ENCODE measurements around the gene HAVCR2. TPM values are rescaled to one million over a fixed set of nuclear protein-coding genes. Genes with fewer than 3 reads are reported as not detected.

The HAVCR2 gene
- polyA plus RNA-seq, 1 of the 3 experiments (the other 2 are of a cell fraction) = 0.12 TPM

DNA sequence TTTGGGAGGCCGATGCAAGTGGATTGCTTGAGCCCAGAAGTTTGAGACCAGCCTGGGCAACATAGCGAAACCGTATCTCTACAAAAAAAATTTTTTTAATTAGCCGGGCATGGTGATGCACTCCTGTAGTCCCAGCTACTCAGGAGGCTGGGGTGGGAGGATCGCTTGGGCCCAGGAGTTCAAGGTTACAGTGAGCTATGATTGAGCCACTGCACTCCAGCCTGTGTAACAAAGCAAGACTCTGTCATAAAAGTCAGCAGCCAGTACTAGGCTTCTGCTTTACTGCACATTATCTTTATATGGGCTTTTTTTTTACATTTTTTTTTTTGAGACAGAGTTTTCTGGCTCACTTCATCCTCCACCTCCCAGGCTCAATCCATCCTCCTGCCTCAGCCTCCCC is 40.5 kb downstream of the HAVCR2 start:
- ChIA-PET CTCF (no interaction called here), POLR2A (no interaction called here)
- H3K9me3 ChIP-seq = no peaks in the 10 kb centered on the region
- no peak overlapping the region for H3K9ac ChIP-seq
- H3K4me2 ChIP-seq = no peak overlapping the region
- no peaks in the 10 kb centered on the region for H3K27me3 ChIP-seq (ENCODE audit: insufficient read depth)
- WGBS (ENCODE audit: low lambda C conversion rate) = 68% methylated on average over 5 of the region's 5 CpGs
- no peak for DNase-seq
- H4K20me1 ChIP-seq (ENCODE audit: insufficient read depth) = no peaks in the 10 kb centered on the region
- no peaks in the 10 kb centered on the region for H3K79me2 ChIP-seq (ENCODE audit: insufficient read depth)
- no peaks in the 10 kb centered on the region for H3K36me3 ChIP-seq (replicated peaks in 1 of 2; ENCODE audit: control insufficient read depth in 1 of 2, insufficient read depth in 2 of 2, low read length in 1 of 2)
- no peak overlapping the region for H3K4me3 ChIP-seq (ENCODE audit: low read depth in 2 of 2, low read length in 1 of 2)
- TF ChIP-seq FOSL2 (IDR thresholded peaks at IDR 0.05; ENCODE audit: borderline replicate concordance, low read depth) (no peak), SMC3 (IDR thresholded peaks at IDR 0.05; ENCODE audit: low read depth, low read length) (no peak), RCOR1 (IDR thresholded peaks at IDR 0.05; ENCODE audit: low read length) (no peak), GABPA (IDR thresholded peaks at IDR 0.05; ENCODE audit: low read depth) (no peak), FOXM1 (IDR thresholded peaks at IDR 0.05; ENCODE audit: low read depth) (no peak), EP300 (IDR thresholded peaks at IDR 0.05; ENCODE audit: borderline replicate concordance in 1 of 2, low read depth in 1 of 2, low read length in 1 of 2) (no peak), EZH2phosphoT487 (IDR thresholded peaks at IDR 0.05; ENCODE audit: borderline replicate concordance, low read depth) (no peak)
- TF ChIP-seq, protein P1, sequence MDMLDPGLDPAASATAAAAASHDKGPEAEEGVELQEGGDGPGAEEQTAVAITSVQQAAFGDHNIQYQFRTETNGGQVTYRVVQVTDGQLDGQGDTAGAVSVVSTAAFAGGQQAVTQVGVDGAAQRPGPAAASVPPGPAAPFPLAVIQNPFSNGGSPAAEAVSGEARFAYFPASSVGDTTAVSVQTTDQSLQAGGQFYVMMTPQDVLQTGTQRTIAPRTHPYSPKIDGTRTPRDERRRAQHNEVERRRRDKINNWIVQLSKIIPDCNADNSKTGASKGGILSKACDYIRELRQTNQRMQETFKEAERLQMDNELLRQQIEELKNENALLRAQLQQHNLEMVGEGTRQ (IDR thresholded peaks at IDR 0.05; ENCODE audit: borderline replicate concordance, low read depth, low read length) = no peak
- TF ChIP-seq, protein P2, sequence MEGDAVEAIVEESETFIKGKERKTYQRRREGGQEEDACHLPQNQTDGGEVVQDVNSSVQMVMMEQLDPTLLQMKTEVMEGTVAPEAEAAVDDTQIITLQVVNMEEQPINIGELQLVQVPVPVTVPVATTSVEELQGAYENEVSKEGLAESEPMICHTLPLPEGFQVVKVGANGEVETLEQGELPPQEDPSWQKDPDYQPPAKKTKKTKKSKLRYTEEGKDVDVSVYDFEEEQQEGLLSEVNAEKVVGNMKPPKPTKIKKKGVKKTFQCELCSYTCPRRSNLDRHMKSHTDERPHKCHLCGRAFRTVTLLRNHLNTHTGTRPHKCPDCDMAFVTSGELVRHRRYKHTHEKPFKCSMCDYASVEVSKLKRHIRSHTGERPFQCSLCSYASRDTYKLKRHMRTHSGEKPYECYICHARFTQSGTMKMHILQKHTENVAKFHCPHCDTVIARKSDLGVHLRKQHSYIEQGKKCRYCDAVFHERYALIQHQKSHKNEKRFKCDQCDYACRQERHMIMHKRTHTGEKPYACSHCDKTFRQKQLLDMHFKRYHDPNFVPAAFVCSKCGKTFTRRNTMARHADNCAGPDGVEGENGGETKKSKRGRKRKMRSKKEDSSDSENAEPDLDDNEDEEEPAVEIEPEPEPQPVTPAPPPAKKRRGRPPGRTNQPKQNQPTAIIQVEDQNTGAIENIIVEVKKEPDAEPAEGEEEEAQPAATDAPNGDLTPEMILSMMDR (IDR thresholded peaks at IDR 0.05) = no peak
- no peaks in the 10 kb centered on the region for H3K9me2 ChIP-seq
- no peaks in the 10 kb centered on the region for H3K4me1 ChIP-seq (ENCODE audit: control insufficient read depth in 1 of 2, insufficient read depth in 2 of 2, low read depth in 1 of 2, low read length in 1 of 2)
- no peaks in the 10 kb centered on the region for H3F3A ChIP-seq (replicated peaks; ENCODE audit: insufficient read depth)
- H2AFZ ChIP-seq (ENCODE audit: low read depth) = no peak overlapping the region
- no peak overlapping the region for H3K27ac ChIP-seq (ENCODE audit: low read depth in 2 of 2, low read length in 1 of 2)

DNA sequence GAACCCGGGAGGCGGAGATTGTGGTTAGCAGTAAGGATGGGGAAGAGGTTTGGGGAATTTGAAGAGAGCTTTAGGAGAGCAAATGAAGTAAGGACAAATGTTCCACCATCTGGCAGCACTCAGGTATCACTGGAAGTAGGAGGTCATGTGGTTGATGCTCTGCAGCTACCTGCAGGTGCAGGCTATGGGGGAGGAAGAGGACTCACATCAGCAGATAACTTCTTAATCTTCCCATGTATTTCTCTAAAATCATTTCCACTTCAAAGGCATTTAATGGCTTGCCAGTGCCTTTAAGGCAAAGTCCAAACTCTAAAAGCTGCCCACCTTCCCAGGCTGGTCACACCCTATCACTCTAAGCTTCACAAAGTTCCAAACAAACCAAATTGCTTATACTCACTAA is 41.8 kb downstream of the HAVCR2 start:
- ChIA-PET POLR2A (no interaction called here), CTCF (no interaction called here)
- no peaks in the 10 kb centered on the region for H3K27me3 ChIP-seq (ENCODE audit: insufficient read depth)
- H2AFZ ChIP-seq (ENCODE audit: low read depth) = no peak overlapping the region
- WGBS (ENCODE audit: low lambda C conversion rate) = 67% methylated on average over 2 of the region's 2 CpGs
- no peaks in the 10 kb centered on the region for H3K4me1 ChIP-seq (ENCODE audit: control insufficient read depth in 1 of 2, insufficient read depth in 2 of 2, low read depth in 1 of 2, low read length in 1 of 2)
- DNase-seq = no peak
- H3K9me2 ChIP-seq = no peaks in the 10 kb centered on the region
- no peaks in the 10 kb centered on the region for H3K9me3 ChIP-seq
- no peak overlapping the region for H3K27ac ChIP-seq (ENCODE audit: low read depth in 2 of 2, low read length in 1 of 2)
- H3F3A ChIP-seq (replicated peaks; ENCODE audit: insufficient read depth) = no peaks in the 10 kb centered on the region
- H3K79me2 ChIP-seq (ENCODE audit: insufficient read depth) = no peaks in the 10 kb centered on the region
- no peak overlapping the region for H3K4me2 ChIP-seq
- H3K36me3 ChIP-seq (replicated peaks in 1 of 2; ENCODE audit: control insufficient read depth in 1 of 2, insufficient read depth in 2 of 2, low read length in 1 of 2) = no peaks in the 10 kb centered on the region
- H3K4me3 ChIP-seq (ENCODE audit: low read depth in 2 of 2, low read length in 1 of 2) = no peak overlapping the region
- no peak overlapping the region for H3K9ac ChIP-seq
- H4K20me1 ChIP-seq (ENCODE audit: insufficient read depth) = no peaks in the 10 kb centered on the region
- TF ChIP-seq, protein P3, sequence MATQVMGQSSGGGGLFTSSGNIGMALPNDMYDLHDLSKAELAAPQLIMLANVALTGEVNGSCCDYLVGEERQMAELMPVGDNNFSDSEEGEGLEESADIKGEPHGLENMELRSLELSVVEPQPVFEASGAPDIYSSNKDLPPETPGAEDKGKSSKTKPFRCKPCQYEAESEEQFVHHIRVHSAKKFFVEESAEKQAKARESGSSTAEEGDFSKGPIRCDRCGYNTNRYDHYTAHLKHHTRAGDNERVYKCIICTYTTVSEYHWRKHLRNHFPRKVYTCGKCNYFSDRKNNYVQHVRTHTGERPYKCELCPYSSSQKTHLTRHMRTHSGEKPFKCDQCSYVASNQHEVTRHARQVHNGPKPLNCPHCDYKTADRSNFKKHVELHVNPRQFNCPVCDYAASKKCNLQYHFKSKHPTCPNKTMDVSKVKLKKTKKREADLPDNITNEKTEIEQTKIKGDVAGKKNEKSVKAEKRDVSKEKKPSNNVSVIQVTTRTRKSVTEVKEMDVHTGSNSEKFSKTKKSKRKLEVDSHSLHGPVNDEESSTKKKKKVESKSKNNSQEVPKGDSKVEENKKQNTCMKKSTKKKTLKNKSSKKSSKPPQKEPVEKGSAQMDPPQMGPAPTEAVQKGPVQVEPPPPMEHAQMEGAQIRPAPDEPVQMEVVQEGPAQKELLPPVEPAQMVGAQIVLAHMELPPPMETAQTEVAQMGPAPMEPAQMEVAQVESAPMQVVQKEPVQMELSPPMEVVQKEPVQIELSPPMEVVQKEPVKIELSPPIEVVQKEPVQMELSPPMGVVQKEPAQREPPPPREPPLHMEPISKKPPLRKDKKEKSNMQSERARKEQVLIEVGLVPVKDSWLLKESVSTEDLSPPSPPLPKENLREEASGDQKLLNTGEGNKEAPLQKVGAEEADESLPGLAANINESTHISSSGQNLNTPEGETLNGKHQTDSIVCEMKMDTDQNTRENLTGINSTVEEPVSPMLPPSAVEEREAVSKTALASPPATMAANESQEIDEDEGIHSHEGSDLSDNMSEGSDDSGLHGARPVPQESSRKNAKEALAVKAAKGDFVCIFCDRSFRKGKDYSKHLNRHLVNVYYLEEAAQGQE (IDR thresholded peaks at IDR 0.05; ENCODE audit: low read depth, low read length) = no peak
- TF ChIP-seq FOSL2 (IDR thresholded peaks at IDR 0.05; ENCODE audit: borderline replicate concordance, low read depth) (no peak), NFIC (IDR thresholded peaks at IDR 0.05; ENCODE audit: borderline replicate concordance) (no peak), FOXM1 (IDR thresholded peaks at IDR 0.05; ENCODE audit: low read depth) (no peak), NRF1 (IDR thresholded peaks at IDR 0.05; ENCODE audit: low read depth, low read length) (no peak), EZH2phosphoT487 (IDR thresholded peaks at IDR 0.05; ENCODE audit: borderline replicate concordance, low read depth) (no peak), ELF1 (IDR thresholded peaks at IDR 0.05) (no peak), TAF1 (IDR thresholded peaks at IDR 0.05; ENCODE audit: borderline replicate concordance, low read depth, low read length) (no peak), RAD21 (IDR thresholded peaks at IDR 0.05; ENCODE audit: low read length) (no peak)
- TF ChIP-seq, protein P4, sequence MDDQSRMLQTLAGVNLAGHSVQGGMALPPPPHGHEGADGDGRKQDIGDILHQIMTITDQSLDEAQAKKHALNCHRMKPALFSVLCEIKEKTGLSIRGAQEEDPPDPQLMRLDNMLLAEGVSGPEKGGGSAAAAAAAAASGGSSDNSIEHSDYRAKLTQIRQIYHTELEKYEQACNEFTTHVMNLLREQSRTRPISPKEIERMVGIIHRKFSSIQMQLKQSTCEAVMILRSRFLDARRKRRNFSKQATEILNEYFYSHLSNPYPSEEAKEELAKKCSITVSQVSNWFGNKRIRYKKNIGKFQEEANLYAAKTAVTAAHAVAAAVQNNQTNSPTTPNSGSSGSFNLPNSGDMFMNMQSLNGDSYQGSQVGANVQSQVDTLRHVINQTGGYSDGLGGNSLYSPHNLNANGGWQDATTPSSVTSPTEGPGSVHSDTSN (IDR thresholded peaks at IDR 0.05) = no peak
- TF ChIP-seq, protein P2 (IDR thresholded peaks at IDR 0.05) = no peak
- TF ChIP-seq, protein P5, sequence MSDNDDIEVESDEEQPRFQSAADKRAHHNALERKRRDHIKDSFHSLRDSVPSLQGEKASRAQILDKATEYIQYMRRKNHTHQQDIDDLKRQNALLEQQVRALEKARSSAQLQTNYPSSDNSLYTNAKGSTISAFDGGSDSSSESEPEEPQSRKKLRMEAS (IDR thresholded peaks at IDR 0.05; ENCODE audit: low read depth) = no peak

All from SK-N-SH (cell line).